GM12874 (cell line): ENCODE data around the gene PARD3B.

ENCODE experiments used
- TF ChIP-seq, protein P1 (sequence below): IDR thresholded peaks from 2 replicates; pipeline ENCODE4 v1.5.1; 2011; ENCODE audit warnings: low read depth, mild to moderate bottlenecking, control low read depth, low read length, moderate library complexity; ENCODE audit not compliant: insufficient read depth

The PARD3B gene

DNA sequence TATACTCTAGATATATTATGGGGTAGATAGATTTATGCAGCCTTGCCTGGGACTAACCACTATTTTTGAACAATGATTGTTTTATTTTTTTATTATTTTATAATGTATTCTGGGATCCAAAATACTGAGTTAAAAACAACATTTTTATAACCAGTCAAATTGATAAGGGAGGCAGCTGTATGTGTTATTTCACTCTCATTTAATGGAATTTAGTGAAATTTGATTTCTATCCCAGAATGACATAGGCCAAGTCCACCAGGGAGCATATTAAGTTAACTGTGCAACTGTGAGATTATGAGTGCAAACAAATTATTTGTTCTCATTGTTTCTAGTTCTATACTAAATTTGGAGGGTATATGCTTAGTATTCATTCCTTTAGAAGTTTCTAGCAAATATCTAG, 583.5 kb downstream of the PARD3B start:
- TF ChIP-seq, protein P1, sequence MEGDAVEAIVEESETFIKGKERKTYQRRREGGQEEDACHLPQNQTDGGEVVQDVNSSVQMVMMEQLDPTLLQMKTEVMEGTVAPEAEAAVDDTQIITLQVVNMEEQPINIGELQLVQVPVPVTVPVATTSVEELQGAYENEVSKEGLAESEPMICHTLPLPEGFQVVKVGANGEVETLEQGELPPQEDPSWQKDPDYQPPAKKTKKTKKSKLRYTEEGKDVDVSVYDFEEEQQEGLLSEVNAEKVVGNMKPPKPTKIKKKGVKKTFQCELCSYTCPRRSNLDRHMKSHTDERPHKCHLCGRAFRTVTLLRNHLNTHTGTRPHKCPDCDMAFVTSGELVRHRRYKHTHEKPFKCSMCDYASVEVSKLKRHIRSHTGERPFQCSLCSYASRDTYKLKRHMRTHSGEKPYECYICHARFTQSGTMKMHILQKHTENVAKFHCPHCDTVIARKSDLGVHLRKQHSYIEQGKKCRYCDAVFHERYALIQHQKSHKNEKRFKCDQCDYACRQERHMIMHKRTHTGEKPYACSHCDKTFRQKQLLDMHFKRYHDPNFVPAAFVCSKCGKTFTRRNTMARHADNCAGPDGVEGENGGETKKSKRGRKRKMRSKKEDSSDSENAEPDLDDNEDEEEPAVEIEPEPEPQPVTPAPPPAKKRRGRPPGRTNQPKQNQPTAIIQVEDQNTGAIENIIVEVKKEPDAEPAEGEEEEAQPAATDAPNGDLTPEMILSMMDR = no peak

DNA sequence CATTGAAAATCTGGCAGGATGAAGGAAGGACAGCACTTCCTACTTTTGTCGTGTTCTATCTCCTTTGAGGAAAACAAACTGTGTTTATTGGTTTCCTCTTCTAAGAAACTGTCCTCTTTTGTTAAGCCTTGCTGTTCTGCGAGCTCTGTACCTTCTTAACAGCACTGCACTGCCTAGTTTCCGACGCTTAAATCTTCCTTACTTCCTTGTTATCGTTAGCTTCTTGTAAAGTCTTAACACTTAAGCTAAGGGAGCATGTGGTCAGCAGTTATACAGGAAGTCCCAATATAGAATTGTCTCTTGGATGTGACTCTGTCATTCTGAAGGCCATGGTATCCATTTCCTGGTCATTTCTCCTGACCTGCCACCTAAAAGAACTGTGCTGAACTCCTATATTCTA, 584.3 kb downstream of the PARD3B start:
- TF ChIP-seq, protein P1 = no peak

DNA sequence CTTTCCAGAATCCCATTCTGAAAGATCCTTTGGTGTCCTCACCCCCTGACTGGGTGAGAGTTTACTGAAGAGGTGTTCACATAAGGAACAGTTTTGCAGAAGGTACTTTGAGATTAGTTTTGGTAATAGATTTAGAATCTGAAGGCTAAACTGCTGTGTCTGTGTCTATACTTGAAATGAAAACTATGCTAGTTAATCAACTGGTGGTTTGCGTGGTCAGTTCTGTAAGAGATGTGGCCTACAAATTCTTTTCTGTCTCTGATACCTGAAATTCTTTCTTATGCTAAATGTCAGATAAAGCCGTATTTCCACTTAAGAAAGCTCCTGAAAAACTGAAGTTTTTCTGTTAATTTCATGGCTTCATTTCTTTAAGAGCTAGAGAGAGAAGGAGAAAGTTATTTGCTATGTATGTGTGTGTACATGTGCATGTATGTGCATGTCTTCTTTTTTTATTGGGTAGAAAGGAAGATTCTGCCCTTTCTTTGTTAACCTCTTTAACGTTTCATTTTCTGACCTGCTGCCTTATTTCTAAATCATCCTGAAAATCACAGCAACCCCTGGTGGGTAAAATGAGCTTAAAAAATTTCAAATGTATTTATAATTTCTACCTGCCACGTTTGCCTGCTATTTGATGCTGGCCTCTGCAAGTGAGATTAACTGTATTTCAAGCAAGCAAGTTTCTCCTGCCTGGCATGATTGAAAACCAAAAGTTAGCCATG, 585.0 kb downstream of the PARD3B start:
- TF ChIP-seq, protein P1 = no peak

DNA sequence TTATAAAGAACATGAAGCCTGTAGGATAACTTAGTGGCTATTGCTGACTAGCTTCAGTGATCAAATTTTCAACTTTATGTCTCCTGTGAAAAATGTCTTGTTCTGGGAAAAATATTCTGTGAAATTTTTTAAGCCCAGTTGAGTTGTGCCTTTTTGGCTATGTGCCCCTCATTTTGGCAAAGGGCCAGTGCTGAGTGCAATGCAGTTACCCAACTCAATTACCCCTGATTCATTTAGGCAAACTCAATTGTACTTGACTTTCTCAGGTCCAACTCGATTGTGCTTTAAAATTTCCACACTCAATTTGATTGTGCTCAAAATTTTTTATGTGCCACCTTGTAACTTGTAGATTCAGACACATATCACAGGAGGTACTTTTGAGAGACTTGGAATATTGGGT, 588.3 kb downstream of the PARD3B start:
- TF ChIP-seq, protein P1 = no peak

DNA sequence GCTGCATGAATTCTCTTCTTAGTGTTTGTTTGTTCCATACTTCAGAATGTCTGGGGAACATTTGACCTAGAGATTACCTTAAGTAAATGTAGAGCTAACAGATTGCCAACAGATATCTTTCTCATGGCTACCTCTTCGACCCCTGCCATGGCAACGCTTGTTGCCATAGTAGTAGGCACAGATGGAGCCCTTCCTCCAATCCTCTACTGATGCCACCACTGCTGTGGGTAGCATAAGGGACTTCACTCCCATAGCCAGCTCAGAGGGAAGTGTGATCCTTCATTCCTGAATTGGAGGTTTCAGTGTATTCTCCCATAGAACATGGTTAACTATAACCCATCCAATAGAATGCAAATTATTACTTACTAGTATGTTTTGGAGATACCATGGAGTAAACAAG, 593.5 kb downstream of the PARD3B start:
- TF ChIP-seq, protein P1 = no peak

DNA sequence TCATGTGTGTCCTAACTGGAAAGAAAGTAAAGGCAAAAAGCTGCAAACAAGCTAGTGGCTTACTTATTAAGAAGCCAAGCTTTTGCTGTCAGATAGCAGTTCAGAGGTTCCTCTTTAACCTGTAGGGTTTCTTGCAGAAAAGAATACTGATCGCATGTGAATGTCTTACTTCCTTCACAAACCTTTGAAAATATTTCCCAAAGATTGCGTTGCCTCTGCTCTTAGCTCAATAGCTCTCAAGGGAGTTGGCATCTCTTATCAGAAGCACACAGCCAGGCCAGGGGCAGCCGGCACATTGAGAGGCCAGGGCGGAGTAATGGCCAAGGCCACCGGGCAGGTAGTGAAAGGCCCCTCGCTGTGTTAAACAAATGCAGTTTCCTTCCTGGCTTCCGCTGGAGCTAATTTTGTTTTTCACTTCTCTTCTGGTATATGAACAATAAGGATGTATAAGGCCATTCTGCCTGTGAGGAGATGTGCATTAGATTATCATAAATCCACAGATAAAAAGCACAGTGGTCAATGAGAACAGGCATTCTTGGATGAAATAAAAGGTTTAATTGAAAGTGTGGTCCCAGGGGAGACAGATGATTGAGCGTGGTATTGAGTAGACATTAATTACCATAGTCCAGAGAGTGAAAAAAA, 594.7 kb downstream of the PARD3B start:
- TF ChIP-seq, protein P1 = no peak

DNA sequence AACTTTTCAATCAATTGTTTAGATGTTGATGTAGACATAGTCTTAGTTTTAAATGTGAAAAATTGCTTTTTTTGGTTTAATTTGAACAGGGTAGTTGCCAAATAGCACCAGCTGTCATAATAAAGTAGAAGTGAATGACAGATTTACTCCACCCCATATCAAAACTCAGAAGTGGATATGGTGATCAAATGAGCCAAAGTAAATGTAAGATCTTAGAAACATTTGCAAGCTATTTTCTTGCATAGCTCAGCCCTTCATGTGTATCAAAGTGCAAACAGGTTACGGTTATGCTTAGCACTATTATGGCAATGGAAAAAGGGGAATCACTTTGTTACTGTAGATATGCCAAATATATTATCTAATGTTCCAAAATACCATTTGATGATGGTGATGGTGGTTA, 596.1 kb downstream of the PARD3B start:
- TF ChIP-seq, protein P1 = no peak
